ENCODE measurements around the gene PDE6B. TPM values are rescaled to one million over a fixed set of nuclear protein-coding genes. Genes with fewer than 3 reads are reported as not detected.
"Not testable (repeated sequence)": the region's sequence is repeated elsewhere in the genome, so short reads cannot be mapped to it uniquely, and the experiment has no call there.

Gene PDE6B
- total RNA-seq, 2 experiments from 2014 or later = 16.1 to 17.7 TPM

DNA sequence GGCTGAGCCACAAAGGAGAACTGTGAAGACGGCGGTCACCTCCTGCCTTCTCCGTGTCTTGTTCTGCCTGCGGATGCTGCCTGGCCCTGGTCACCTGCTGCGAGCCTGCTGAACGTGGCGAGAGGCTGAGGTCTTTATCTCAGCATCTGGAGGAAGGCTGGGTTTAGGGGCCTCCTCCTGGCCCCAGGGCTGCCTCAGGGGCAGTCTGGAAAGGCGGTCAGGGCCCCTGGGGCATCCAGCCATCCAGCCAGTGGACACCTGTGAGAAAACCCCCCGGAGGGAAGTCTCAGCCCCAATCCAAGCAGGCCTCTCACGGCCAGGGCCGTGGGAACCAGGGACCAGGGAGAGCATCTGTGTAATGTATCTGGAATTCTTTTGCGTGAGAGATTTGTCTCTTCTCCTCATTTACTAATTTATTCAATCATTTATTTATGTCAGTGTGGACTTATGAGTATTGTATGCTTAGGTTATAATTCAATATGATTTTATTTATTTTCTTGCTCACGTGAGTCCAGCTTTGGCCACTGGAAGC, 11.3 kb downstream of the PDE6B start:
- peaks cover 3% of the 10 kb centered on the region for H3K27me3 Mint-ChIP-seq (ENCODE audit: low read depth)
- DNase-seq (no peak), ATAC-seq (no peak)
- no peak overlapping the region for H3K4me3 Mint-ChIP-seq
- ChIA-PET POLR2A (no interaction called here), CTCF (no interaction called here)
- H3K27ac Mint-ChIP-seq = no peak overlapping the region
- H3K4me1 Mint-ChIP-seq (ENCODE audit: low read depth) = no peaks in the 10 kb centered on the region
- no peaks in the 10 kb centered on the region for H3K36me3 Mint-ChIP-seq (ENCODE audit: low read depth)
- H3K9me3 Mint-ChIP-seq (ENCODE audit: insufficient read depth) = peaks cover 7% of the 10 kb centered on the region

DNA sequence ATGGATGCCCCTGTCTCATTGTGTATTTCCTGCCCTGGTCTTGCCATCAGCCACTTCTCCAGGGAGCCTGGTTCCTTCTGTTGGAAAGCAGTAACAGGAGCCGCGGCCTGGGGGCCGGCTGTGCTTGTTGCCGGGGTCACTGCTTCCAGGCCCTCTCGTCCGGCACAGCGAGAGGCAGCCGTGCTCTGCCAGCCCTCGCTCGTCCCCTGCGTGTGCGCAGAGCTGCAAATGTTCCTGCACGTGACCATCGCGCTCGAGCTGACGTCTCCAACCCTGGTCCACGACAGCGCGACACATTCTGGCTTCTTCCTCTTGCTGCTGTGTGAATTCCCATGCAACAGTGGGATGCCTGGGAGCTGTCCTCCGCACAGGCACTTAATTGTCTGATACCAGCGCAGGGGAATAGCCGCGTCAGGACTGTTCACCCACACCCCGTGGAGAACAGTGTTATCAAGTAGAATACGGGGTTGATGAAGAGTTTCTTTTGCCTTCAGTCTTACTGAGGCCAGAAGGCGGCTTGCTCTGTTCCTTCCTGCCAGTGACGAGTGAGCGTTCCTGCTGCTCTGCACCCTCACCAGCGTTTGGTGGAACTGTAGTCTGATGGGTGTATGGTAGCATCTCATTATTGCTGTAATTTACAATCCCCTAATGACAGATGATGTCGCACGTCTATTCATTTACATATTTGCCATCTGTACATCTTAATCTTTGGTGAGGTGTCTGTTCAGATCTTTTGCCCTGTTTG, 12.3 kb downstream of the PDE6B start:
- no peak for DNase-seq
- H3K27me3 Mint-ChIP-seq (ENCODE audit: low read depth) = peaks cover 3% of the 10 kb centered on the region
- POLR2A ChIA-PET = no interaction called here

GRCh38 chr4:642366-642765, 17.0 kb downstream of the PDE6B start:
- H3K9me3 Mint-ChIP-seq (ENCODE audit: insufficient read depth) = peaks cover 12% of the 10 kb centered on the region
- ATAC-seq; CTCF ChIA-PET; DNase-seq; POLR2A ChIA-PET; H3K4me3 Mint-ChIP-seq; H3K27ac Mint-ChIP-seq; H3K4me1 Mint-ChIP-seq (ENCODE audit: low read depth); H3K36me3 Mint-ChIP-seq (ENCODE audit: low read depth); H3K27me3 Mint-ChIP-seq (ENCODE audit: low read depth): not testable (repeated sequence)

More for the DNA sequence above, 12.3 kb downstream of the PDE6B start:
- no peak overlapping the region for H3K27ac Mint-ChIP-seq
- H3K9me3 Mint-ChIP-seq (ENCODE audit: insufficient read depth) = peaks cover 7% of the 10 kb centered on the region
- no peaks in the 10 kb centered on the region for H3K4me1 Mint-ChIP-seq (ENCODE audit: low read depth)
- no peak for ATAC-seq
- no peaks in the 10 kb centered on the region for H3K36me3 Mint-ChIP-seq (ENCODE audit: low read depth)
- CTCF ChIA-PET = no interaction called here
- no peak overlapping the region for H3K4me3 Mint-ChIP-seq

DNA sequence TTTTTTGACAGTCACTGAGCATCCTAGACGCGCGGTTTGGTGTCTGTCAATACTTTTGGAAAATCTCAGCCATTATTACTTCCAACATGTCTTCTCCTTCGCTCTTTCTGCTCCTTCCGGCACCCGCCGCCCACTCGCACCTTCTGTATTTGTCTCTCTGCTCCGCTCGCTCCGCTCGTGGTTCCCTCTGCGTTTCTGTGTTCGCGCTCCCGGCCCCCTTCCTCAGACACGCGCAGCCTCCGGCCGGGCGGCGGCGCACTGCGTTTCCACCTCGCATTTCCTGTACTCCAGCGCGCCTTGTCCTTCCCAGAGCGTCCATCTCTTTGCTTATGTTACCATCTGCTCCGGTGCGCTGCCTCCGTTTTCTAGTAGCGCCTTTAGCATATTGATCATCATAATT, 21.1 kb downstream of the PDE6B start:
- H3K9me3 Mint-ChIP-seq (ENCODE audit: insufficient read depth) = peaks cover 5% of the 10 kb centered on the region
- DNase-seq (no peak), ATAC-seq (no peak)
- H3K4me3 Mint-ChIP-seq = peak overlapping the region; percentile 25
- H3K4me1 Mint-ChIP-seq (ENCODE audit: low read depth) = peaks cover 5% of the 10 kb centered on the region
- no peak overlapping the region for H3K27ac Mint-ChIP-seq
- no peaks in the 10 kb centered on the region for H3K36me3 Mint-ChIP-seq (ENCODE audit: low read depth)
- CTCF ChIA-PET = no interaction called here
- POLR2A ChIA-PET = no interaction called here
- no peaks in the 10 kb centered on the region for H3K27me3 Mint-ChIP-seq (ENCODE audit: low read depth)

DNA sequence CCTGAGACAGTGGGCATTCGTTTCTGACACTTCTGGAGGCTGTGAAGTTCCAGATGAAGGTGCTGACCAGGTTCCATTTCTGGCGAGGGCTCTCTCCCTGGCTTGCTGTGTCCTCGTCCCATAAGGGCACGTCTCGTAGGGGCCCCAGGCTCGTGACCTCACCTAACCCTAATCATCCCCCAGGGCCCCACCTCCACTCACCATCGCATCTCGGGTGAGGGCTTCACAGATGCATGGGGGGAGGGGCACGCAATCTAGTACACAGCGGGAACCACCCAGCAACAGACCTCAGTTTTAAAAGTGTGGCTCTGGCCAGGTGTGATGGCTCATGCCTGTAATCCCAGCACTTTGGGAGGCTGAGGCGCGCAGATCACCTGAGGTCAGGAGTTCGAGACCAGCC, 22.1 kb downstream of the PDE6B start:
- peaks cover 5% of the 10 kb centered on the region for H3K4me1 Mint-ChIP-seq (ENCODE audit: low read depth)
- peaks cover 5% of the 10 kb centered on the region for H3K9me3 Mint-ChIP-seq (ENCODE audit: insufficient read depth)
- H3K36me3 Mint-ChIP-seq (ENCODE audit: low read depth) = no peaks in the 10 kb centered on the region
- ATAC-seq (no peak), DNase-seq (no peak)
- ChIA-PET CTCF (no interaction called here), POLR2A (no interaction called here)
- H3K27ac Mint-ChIP-seq = no peak overlapping the region
- H3K4me3 Mint-ChIP-seq = no peak overlapping the region
- H3K27me3 Mint-ChIP-seq (ENCODE audit: low read depth) = no peaks in the 10 kb centered on the region

GRCh38 chr4:648579-649292, 23.4 kb downstream of the PDE6B start:
- H3K4me1 Mint-ChIP-seq (ENCODE audit: low read depth) = peaks cover 5% of the 10 kb centered on the region
- ATAC-seq (no peak), DNase-seq (no peak)
- H3K9me3 Mint-ChIP-seq (ENCODE audit: insufficient read depth) = no peaks in the 10 kb centered on the region
- H3K4me3 Mint-ChIP-seq = no peak overlapping the region
- no peak overlapping the region for H3K27ac Mint-ChIP-seq
- ChIA-PET CTCF (interaction anchor here (0.9 kb wide), 1 partner anchor 46 kb away, joined by 3 read pairs; no protein-coding TSS in a partner anchor), POLR2A (no interaction called here)
- H3K27me3 Mint-ChIP-seq (ENCODE audit: low read depth) = no peaks in the 10 kb centered on the region
- H3K36me3 Mint-ChIP-seq (ENCODE audit: low read depth) = no peaks in the 10 kb centered on the region

- Mint-ChIP-seq H3K36me3 (ENCODE audit: low read depth) (no peaks in the 10 kb centered on the region), H3K27ac (no peak overlapping the region), H3K27me3 (ENCODE audit: low read depth) (no peaks in the 10 kb centered on the region), H3K4me3 (no peak overlapping the region), H3K4me1 (ENCODE audit: low read depth) (peaks cover 5% of the 10 kb centered on the region), H3K9me3 (ENCODE audit: insufficient read depth) (no peaks in the 10 kb centered on the region)
- DNase-seq (no peak), ATAC-seq (no peak)
- ChIA-PET POLR2A (no interaction called here), CTCF (no interaction called here)
Measured at GRCh38 chr4:649293-649625, 23.9 kb downstream of the PDE6B start.

GRCh38 chr4:649751-650310, 24.5 kb downstream of the PDE6B start:
- H3K9me3 Mint-ChIP-seq (ENCODE audit: insufficient read depth) = no peaks in the 10 kb centered on the region
- ChIA-PET POLR2A (no interaction called here), CTCF (no interaction called here)
- no peaks in the 10 kb centered on the region for H3K36me3 Mint-ChIP-seq (ENCODE audit: low read depth)
- H3K27ac Mint-ChIP-seq = no peak overlapping the region
- ATAC-seq (no peak), DNase-seq (no peak)
- H3K4me3 Mint-ChIP-seq = no peak overlapping the region
- peaks cover 5% of the 10 kb centered on the region for H3K4me1 Mint-ChIP-seq (ENCODE audit: low read depth)
- no peaks in the 10 kb centered on the region for H3K27me3 Mint-ChIP-seq (ENCODE audit: low read depth)

DNA sequence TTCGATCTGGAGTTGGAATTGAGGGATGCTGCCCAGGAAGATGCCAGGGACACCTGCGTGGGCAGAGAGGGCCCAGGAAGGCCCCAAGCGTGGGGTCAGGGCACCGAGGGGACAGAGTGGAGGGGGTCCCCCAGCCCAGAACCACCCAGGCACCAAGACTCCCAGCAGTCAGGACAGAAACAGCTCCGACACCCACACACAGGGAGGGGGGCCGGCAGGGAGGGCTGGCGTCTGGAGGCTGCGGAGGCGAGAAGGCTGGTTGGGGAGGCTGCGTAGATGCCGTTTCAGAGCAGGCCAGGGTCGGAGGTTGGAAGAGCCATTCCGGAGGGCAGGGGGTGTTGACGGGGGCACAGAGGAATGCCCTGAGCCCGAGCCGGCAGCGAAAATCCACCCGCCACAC, 25.1 kb downstream of the PDE6B start:
- peaks cover 5% of the 10 kb centered on the region for H3K4me1 Mint-ChIP-seq (ENCODE audit: low read depth)
- ChIA-PET POLR2A (no interaction called here), CTCF (no interaction called here)
- H3K27me3 Mint-ChIP-seq (ENCODE audit: low read depth) = no peaks in the 10 kb centered on the region
- H3K27ac Mint-ChIP-seq = no peak overlapping the region
- DNase-seq = no peak
- H3K9me3 Mint-ChIP-seq (ENCODE audit: insufficient read depth) = no peaks in the 10 kb centered on the region
- H3K4me3 Mint-ChIP-seq = no peak overlapping the region
- no peaks in the 10 kb centered on the region for H3K36me3 Mint-ChIP-seq (ENCODE audit: low read depth)
- no peak for ATAC-seq

GRCh38 chr4:650951-651883, 25.8 kb downstream of the PDE6B start:
- Mint-ChIP-seq H3K9me3 (ENCODE audit: insufficient read depth) (no peaks in the 10 kb centered on the region), H3K36me3 (ENCODE audit: low read depth) (no peaks in the 10 kb centered on the region), H3K27me3 (ENCODE audit: low read depth) (no peaks in the 10 kb centered on the region)

DNA sequence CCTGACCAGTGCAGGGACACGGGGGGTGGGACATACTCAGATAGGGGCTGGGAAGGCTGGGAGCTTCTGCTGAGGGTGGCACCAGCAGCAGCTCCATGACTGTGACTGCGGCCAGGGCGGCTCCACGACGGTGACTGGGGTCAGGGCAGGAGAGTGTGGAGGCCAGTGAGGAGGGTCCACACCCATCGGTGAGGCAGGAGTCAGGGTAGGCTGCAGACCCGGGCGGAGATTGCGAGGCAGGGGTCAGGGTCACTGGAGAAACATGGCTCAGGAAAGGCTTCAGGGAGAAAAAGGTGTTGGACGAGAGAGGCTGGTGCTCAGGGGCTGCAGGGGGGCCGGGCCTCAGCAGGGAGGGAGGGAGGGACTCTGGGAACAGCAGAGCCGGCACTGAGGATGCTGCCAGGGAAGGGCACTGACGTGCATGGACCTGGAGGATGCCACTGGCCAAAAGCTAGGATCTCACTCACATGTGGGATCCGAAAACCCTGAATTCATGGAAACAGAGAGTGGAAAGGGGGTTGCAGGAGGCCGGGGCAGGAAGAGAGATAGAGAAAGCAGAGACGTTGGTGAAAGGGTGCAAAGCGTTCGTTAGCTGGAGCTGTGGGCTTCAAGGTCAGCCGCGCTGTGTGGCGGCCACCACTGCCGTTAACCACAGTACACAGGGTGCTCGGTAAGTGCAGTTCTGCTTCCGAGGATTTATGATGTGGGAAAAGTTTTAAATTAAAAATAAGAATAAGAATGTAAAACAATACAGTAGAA, 26.7 kb downstream of the PDE6B start:
- H3K36me3 Mint-ChIP-seq (ENCODE audit: low read depth) = no peaks in the 10 kb centered on the region
- ATAC-seq (no peak), DNase-seq (no peak)
- POLR2A ChIA-PET = interaction anchor here (0.6 kb wide), 1 partner anchor 78 kb away, joined by 3 read pairs; no protein-coding TSS in a partner anchor
- H3K27me3 Mint-ChIP-seq (ENCODE audit: low read depth) = no peaks in the 10 kb centered on the region
- H3K27ac Mint-ChIP-seq = no peak overlapping the region
- CTCF ChIA-PET = no interaction called here
- H3K4me3 Mint-ChIP-seq = no peak overlapping the region
- no peaks in the 10 kb centered on the region for H3K9me3 Mint-ChIP-seq (ENCODE audit: insufficient read depth)
- H3K4me1 Mint-ChIP-seq (ENCODE audit: low read depth) = no peaks in the 10 kb centered on the region

More at GRCh38 chr4:650951-651883, 25.8 kb downstream of the PDE6B start:
- ChIA-PET CTCF (no interaction called here), POLR2A (interaction anchor here (0.6 kb wide), 1 partner anchor 79 kb away, joined by 3 read pairs; no protein-coding TSS in a partner anchor)
- peak; percentile 36 for ATAC-seq
- Mint-ChIP-seq H3K27ac (no peak overlapping the region), H3K4me1 (ENCODE audit: low read depth) (peaks cover 4% of the 10 kb centered on the region), H3K4me3 (no peak overlapping the region)
- DNase-seq = no peak

All from activated CD8-positive, alpha-beta T cell treated with anti-CD3 and anti-CD28 coated beads, Interleukin-2, amount 10 ng/mL, durations not matched to agents 7 days and 5 days (primary cell).